Astrocyte (in vitro differentiated cells and primary cell): ENCODE data around the gene PPP1R2. TPM values are rescaled to one million over a fixed set of nuclear protein-coding genes. Genes with fewer than 3 reads are reported as not detected.

Experiments used
- DNase-seq: peaks from one replicate; pipeline ENCODE4 v3.0.0-alpha.2; 2010; ENCODE audit warnings: low read depth
- FAIRE-seq: peaks from 2 replicates; lab custom pipeline; 2011; peaks lifted over from hg19 to GRCh38; lab: Jason Lieb, UNC
- H2AFZ ChIP-seq: 2 replicates; pipeline ENCODE4 v1.6.0; 2012; ENCODE audit warnings: low read depth, low read length, inconsistent platforms
- H3K27ac ChIP-seq: 2 replicates; pipeline ENCODE4 v1.5.1; 2011; ENCODE audit warnings: low read depth, low read length, inconsistent platforms
- H3K27me3 ChIP-seq: 2 replicates; pipeline ENCODE4 v1.6.0; 2011; ENCODE audit warnings: low read length, inconsistent platforms; ENCODE audit not compliant: insufficient read depth
- H3K36me3 ChIP-seq: 2 replicates; pipeline ENCODE4 v1.5.1; 2011; ENCODE audit warnings: low read length, inconsistent platforms; ENCODE audit not compliant: insufficient read depth
- H3K4me1 ChIP-seq: 2 replicates; pipeline ENCODE4 v1.5.1; 2011; ENCODE audit warnings: low read length, inconsistent platforms; ENCODE audit not compliant: insufficient read depth
- H3K4me2 ChIP-seq: 2 replicates; pipeline ENCODE4 v1.6.0; 2012; ENCODE audit warnings: low read length, inconsistent platforms
- H3K4me3 ChIP-seq: 2 replicates; pipeline ENCODE4 v1.5.1; 2011; ENCODE audit warnings: low read depth, mild to moderate bottlenecking, low read length, inconsistent platforms; ENCODE audit not compliant: insufficient read depth
- H3K79me2 ChIP-seq: 2 replicates; pipeline ENCODE4 v1.6.0; 2012; ENCODE audit warnings: mild to moderate bottlenecking, low read length, inconsistent platforms; ENCODE audit not compliant: insufficient read depth
- H3K9ac ChIP-seq: 2 replicates; pipeline ENCODE4 v1.6.0; 2012; ENCODE audit warnings: mild to moderate bottlenecking, low read length, inconsistent platforms
- H3K9me3 ChIP-seq: 2 replicates; pipeline ENCODE4 v1.5.1; 2012; ENCODE audit warnings: low read depth, mild to moderate bottlenecking, low read length, inconsistent platforms; ENCODE audit not compliant: insufficient read depth
- H4K20me1 ChIP-seq: 2 replicates; pipeline ENCODE4 v1.6.0; 2012; ENCODE audit warnings: low read length, inconsistent platforms; ENCODE audit not compliant: insufficient read depth
- H3K27ac Mint-ChIP-seq: one replicate; pipeline ENCODE4 v1.8.0; 2021; ENCODE audit warnings: mild to moderate bottlenecking, mixed read lengths; ENCODE audit not compliant: unreplicated experiment
- H3K27me3 Mint-ChIP-seq: one replicate; pipeline ENCODE4 v1.8.0; 2021; ENCODE audit warnings: low read depth, mixed read lengths; ENCODE audit not compliant: unreplicated experiment
- H3K36me3 Mint-ChIP-seq: one replicate; pipeline ENCODE4 v1.8.0; 2021; ENCODE audit warnings: low read depth, mixed read lengths; ENCODE audit not compliant: unreplicated experiment
- H3K4me1 Mint-ChIP-seq: one replicate; pipeline ENCODE4 v1.8.0; 2021; ENCODE audit warnings: low read depth, mixed read lengths; ENCODE audit not compliant: unreplicated experiment
- H3K4me3 Mint-ChIP-seq: one replicate; pipeline ENCODE4 v1.8.0; 2021; ENCODE audit warnings: mild to moderate bottlenecking, moderate library complexity, mixed read lengths; ENCODE audit not compliant: unreplicated experiment
- H3K9me3 Mint-ChIP-seq: one replicate; pipeline ENCODE4 v1.8.0; 2021; ENCODE audit warnings: mild to moderate bottlenecking, mixed read lengths; ENCODE audit not compliant: unreplicated experiment
- EZH2 ChIP-seq: IDR thresholded peaks from 2 replicates; pipeline ENCODE4 v1.6.1; 2012; ENCODE audit warnings: mild to moderate bottlenecking, low read length, inconsistent platforms; ENCODE audit not compliant: insufficient read depth
- total RNA-seq: library from RNA; stranded (reverse); gene quantifications from 2 replicates; pipeline ENCODE4 v1.2.1, GENCODE V29; 2021
- TF ChIP-seq, protein P1 (sequence below): IDR thresholded peaks from 2 replicates; pipeline ENCODE4 v1.5.1; 2011; ENCODE audit warnings: low read depth, mild to moderate bottlenecking, inconsistent platforms, low read length, moderate library complexity; ENCODE audit not compliant: insufficient read depth

The PPP1R2 gene
- total RNA-seq, 1 donor from 2014 or later, result 34.5 TPM

GRCh38 chr3:195532345-195532744 is 10.8 kb downstream of the PPP1R2 start:
- H3K36me3 ChIP-seq, result no peaks in the 10 kb centered on the region
- no peak for TF ChIP-seq EZH2
- TF ChIP-seq, protein P1, sequence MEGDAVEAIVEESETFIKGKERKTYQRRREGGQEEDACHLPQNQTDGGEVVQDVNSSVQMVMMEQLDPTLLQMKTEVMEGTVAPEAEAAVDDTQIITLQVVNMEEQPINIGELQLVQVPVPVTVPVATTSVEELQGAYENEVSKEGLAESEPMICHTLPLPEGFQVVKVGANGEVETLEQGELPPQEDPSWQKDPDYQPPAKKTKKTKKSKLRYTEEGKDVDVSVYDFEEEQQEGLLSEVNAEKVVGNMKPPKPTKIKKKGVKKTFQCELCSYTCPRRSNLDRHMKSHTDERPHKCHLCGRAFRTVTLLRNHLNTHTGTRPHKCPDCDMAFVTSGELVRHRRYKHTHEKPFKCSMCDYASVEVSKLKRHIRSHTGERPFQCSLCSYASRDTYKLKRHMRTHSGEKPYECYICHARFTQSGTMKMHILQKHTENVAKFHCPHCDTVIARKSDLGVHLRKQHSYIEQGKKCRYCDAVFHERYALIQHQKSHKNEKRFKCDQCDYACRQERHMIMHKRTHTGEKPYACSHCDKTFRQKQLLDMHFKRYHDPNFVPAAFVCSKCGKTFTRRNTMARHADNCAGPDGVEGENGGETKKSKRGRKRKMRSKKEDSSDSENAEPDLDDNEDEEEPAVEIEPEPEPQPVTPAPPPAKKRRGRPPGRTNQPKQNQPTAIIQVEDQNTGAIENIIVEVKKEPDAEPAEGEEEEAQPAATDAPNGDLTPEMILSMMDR, result no peak
- no peak overlapping the region for H3K27ac ChIP-seq
- H3K4me2 ChIP-seq, result no peak overlapping the region
- H3K27me3 Mint-ChIP-seq, result no peaks in the 10 kb centered on the region
- peaks cover 73% of the 10 kb centered on the region for H4K20me1 ChIP-seq
- DNase-seq (no peak), FAIRE-seq (no peak)
- no peak overlapping the region for H3K9ac ChIP-seq
- no peaks in the 10 kb centered on the region for H3K4me1 ChIP-seq
- no peak overlapping the region for H3K4me3 Mint-ChIP-seq
- H3K27me3 ChIP-seq, result no peaks in the 10 kb centered on the region
- H3K9me3 Mint-ChIP-seq, result no peaks in the 10 kb centered on the region
- H3K4me3 ChIP-seq, result no peak overlapping the region
- no peaks in the 10 kb centered on the region for H3K4me1 Mint-ChIP-seq
- no peak overlapping the region for H3K27ac Mint-ChIP-seq
- peaks cover 2% of the 10 kb centered on the region for H3K36me3 Mint-ChIP-seq
- no peak overlapping the region for H2AFZ ChIP-seq
- H3K79me2 ChIP-seq, result peaks cover 67% of the 10 kb centered on the region
- H3K9me3 ChIP-seq, result no peaks in the 10 kb centered on the region

DNA sequence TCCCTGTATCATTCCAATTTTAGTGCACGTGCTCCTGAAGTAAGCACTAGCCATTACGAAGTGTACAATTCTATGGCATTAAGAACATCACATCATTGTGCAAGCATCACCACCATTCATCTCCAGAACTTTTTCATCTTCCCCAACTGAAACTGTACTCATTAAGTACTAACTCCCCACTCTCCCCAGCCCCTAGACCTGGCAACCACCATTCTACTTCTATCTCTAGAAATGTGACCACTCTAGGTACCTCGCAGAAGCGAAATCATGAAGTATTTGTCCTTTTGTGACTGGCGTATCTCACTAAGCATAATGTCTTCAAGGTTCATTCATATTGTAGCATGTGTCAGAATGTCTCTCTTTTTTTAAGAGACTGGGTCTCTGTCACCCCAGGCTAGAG is 11.4 kb downstream of the PPP1R2 start:
- no peak overlapping the region for H3K4me3 Mint-ChIP-seq
- Histone ChIP-seq H3K27me3 (no peaks in the 10 kb centered on the region), H3K79me2 (peaks cover 60% of the 10 kb centered on the region), H3K9me3 (no peaks in the 10 kb centered on the region), H3K4me3 (no peak overlapping the region), H4K20me1 (peaks cover 69% of the 10 kb centered on the region), H2AFZ (no peak overlapping the region), H3K36me3 (no peaks in the 10 kb centered on the region), H3K4me2 (no peak overlapping the region), H3K4me1 (no peaks in the 10 kb centered on the region), H3K27ac (no peak overlapping the region), H3K9ac (no peak overlapping the region)
- H3K4me1 Mint-ChIP-seq, result no peaks in the 10 kb centered on the region
- H3K9me3 Mint-ChIP-seq, result no peaks in the 10 kb centered on the region
- TF ChIP-seq, protein P1, result no peak
- no peak for TF ChIP-seq EZH2
- DNase-seq (no peak), FAIRE-seq (no peak)
- no peaks in the 10 kb centered on the region for H3K27me3 Mint-ChIP-seq
- H3K27ac Mint-ChIP-seq, result no peak overlapping the region
- H3K36me3 Mint-ChIP-seq, result peaks cover 2% of the 10 kb centered on the region

- H3K27me3 ChIP-seq, result no peaks in the 10 kb centered on the region
- H2AFZ ChIP-seq, result no peak overlapping the region
- no peaks in the 10 kb centered on the region for H3K27me3 Mint-ChIP-seq
- no peak overlapping the region for H3K27ac Mint-ChIP-seq
- H3K4me3 ChIP-seq, result no peak overlapping the region
- no peaks in the 10 kb centered on the region for H3K4me1 Mint-ChIP-seq
- H3K9ac ChIP-seq, result no peak overlapping the region
- no peak overlapping the region for H3K4me2 ChIP-seq
- H3K79me2 ChIP-seq, result peaks cover 10% of the 10 kb centered on the region
- no peak for DNase-seq
- no peaks in the 10 kb centered on the region for H3K4me1 ChIP-seq
- H3K27ac ChIP-seq, result no peak overlapping the region
- no peaks in the 10 kb centered on the region for H3K36me3 Mint-ChIP-seq
- H3K9me3 ChIP-seq, result no peaks in the 10 kb centered on the region
- peaks cover 23% of the 10 kb centered on the region for H4K20me1 ChIP-seq
- H3K4me3 Mint-ChIP-seq, result no peak overlapping the region
- H3K36me3 ChIP-seq, result no peaks in the 10 kb centered on the region
- TF ChIP-seq, protein P1, result no peak
- no peak for TF ChIP-seq EZH2
- no peaks in the 10 kb centered on the region for H3K9me3 Mint-ChIP-seq
- no peak for FAIRE-seq
These were observed 16.6 kb downstream of the PPP1R2 start for GRCh38 chr3:195526492-195526891.
